Breast epithelium (tissue), 4 donors: ENCODE measurements around the gene CLDN1. TPM values are rescaled to one million over a fixed set of nuclear protein-coding genes. Genes with fewer than 3 reads are reported as not detected.

Source experiments
- DNase-seq, 2 donors: peaks; one replicate each; pipeline ENCODE4 v3.0.0-alpha.2; 2019; ENCODE audit warnings: low spot score in 2 of 2
- H3K27ac ChIP-seq, 2 donors: fragments of 200-600 bp; sonication (generic) in 1 of 2; one replicate each; pipeline ENCODE4 v1.5.1; 2016 to 2019; ENCODE audit warnings: mild to moderate bottlenecking in 1 of 2
- H3K27me3 ChIP-seq, 2 donors: fragments of 200-600 bp; sonication (generic) in 1 of 2; one replicate each; pipeline versions ENCODE4 v1.5.1 to v1.6.0; 2017 to 2019; ENCODE audit warnings: control low read depth in 1 of 2, mild to moderate bottlenecking in 1 of 2
- H3K36me3 ChIP-seq: fragments of 200-600 bp; one replicate; pipeline ENCODE4 v1.5.1; 2019
- H3K4me1 ChIP-seq, 2 donors: fragments of 200-600 bp; sonication (generic); one replicate each; pipeline ENCODE4 v1.5.1; 2016 to 2019; ENCODE audit warnings: control low read depth in 1 of 2
- H3K4me3 ChIP-seq, 3 donors: fragments of 200-600 bp; sonication (generic); 1 replicate in 2 of 3; 2 replicates in 1 of 3; pipeline ENCODE4 v1.5.1; 2016 to 2019; ENCODE audit warnings: mild to moderate bottlenecking in 3 of 3, moderate library complexity in 2 of 3
- H3K9me3 ChIP-seq, 2 donors: fragments of 200-600 bp; sonication (generic) in 1 of 2; one replicate each; pipeline ENCODE4 v1.5.1; 2016 to 2019; ENCODE audit warnings: control low read depth in 1 of 2
- CTCF ChIP-seq, 3 donors: fragments of 450-650 bp; IDR thresholded peaks; one replicate each; pipeline ENCODE4 v1.5.1; 2016 to 2017; ENCODE audit warnings: antibody characterized with exemption in 3 of 3, mild to moderate bottlenecking in 3 of 3, moderate library complexity in 3 of 3
- POLR2A ChIP-seq: fragments of 450-650 bp; IDR thresholded peaks from one replicate; pipeline ENCODE4 v1.6.1; 2016; ENCODE audit warnings: antibody characterized with exemption, mild to moderate bottlenecking, moderate library complexity
- POLR2AphosphoS5 ChIP-seq, 3 donors: sonication (generic); formaldehyde crosslinking; IDR thresholded peaks; one replicate each; pipeline ENCODE4 v1.6.1; 2017; ENCODE audit warnings: antibody characterized with exemption in 3 of 3
- intact Hi-C: fragments of 100-400 bp; cut with DNase I; formaldehyde crosslinking; loops from one replicate; pipeline ENCODE4 v1.15.1; 2023; ENCODE audit warnings: low total_unique reads
- total RNA-seq, 3 donors: library from RNA; depleted of rRNA; stranded (reverse); fragments of >200 nt; gene quantifications; one replicate each; pipeline ENCODE4 v1.1.0, GENCODE V29; 2016

The CLDN1 gene
- total RNA-seq, 3 donors from 2014 or later = 0.80 to 51.8 (median 2.9) TPM

DNA sequence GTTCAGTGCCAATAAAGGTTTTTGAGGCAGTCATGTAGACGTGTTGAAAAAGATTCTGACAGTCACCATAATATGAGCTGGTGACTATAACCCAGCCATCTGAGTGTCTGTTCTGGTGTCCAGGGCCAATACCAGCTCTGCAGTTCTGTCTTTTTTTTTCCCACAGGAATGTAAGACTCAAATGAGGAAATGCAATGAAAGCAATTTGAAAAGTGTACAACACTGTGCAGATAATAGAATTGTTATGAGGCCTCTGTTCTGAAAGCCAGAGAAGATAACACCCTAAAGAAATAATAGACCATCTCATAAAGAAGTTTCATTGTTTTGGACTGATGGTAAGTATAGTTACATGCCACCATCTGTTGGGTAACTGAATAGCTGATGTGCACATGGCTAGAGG is 57.1 kb downstream of the CLDN1 start:
- Histone ChIP-seq H3K4me1 (no peaks in the 10 kb centered on the region), H3K4me3 (no peak overlapping the region), H3K27ac (peak overlapping the region in 1 of 2 donors; percentile 66), H3K36me3 (no peaks in the 10 kb centered on the region), H3K9me3 (no peaks in the 10 kb centered on the region), H3K27me3 (no peaks in the 10 kb centered on the region)
- TF ChIP-seq POLR2A (no peak), POLR2AphosphoS5 (IDR thresholded peaks at IDR 0.05) (no peak), CTCF (IDR thresholded peaks at IDR 0.05) (no peak)
- DNase-seq = no peak
- intact Hi-C loops = no loop called here

DNA sequence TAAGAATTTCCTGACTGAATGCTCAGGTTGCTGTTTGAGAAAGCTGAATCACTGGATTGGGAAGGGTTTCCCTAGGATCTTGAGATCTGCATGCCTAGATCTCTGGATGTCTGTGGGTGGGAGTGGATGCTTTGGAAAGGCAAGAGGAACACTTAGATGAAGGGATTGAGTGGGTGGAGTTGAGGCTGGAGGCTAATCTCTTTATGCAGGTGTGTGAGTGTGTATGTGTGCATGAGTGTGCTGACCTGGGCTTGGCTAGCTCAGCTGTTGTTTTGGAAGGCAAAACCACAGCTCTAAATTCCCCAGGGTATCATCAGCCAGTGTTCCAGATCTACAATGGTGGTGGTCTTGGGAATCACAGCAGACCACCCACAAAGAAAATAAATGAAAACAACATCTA is 60.5 kb downstream of the CLDN1 start:
- H3K36me3 ChIP-seq = no peaks in the 10 kb centered on the region
- H3K27ac ChIP-seq = peak overlapping the region in 1 of 2 donors; percentile 40
- intact Hi-C loops = no loop called here
- no peak for DNase-seq
- H3K27me3 ChIP-seq = no peaks in the 10 kb centered on the region
- no peak overlapping the region for H3K4me3 ChIP-seq
- H3K9me3 ChIP-seq = no peaks in the 10 kb centered on the region
- TF ChIP-seq CTCF (IDR thresholded peaks at IDR 0.05) = no peak
- no peak for TF ChIP-seq POLR2A
- no peak for TF ChIP-seq POLR2AphosphoS5 (IDR thresholded peaks at IDR 0.05)
- no peaks in the 10 kb centered on the region for H3K4me1 ChIP-seq

GRCh38 chr3:190261015-190261414 is 61.2 kb downstream of the CLDN1 start:
- H3K36me3 ChIP-seq = no peaks in the 10 kb centered on the region
- no peak overlapping the region for H3K4me3 ChIP-seq
- intact Hi-C loops = no loop called here
- peak overlapping the region; percentile 16 to 56 for H3K27ac ChIP-seq
- H3K27me3 ChIP-seq = no peaks in the 10 kb centered on the region
- H3K9me3 ChIP-seq = no peaks in the 10 kb centered on the region
- no peak for DNase-seq
- TF ChIP-seq CTCF (IDR thresholded peaks at IDR 0.05) = no peak
- TF ChIP-seq POLR2A = no peak
- no peak for TF ChIP-seq POLR2AphosphoS5 (IDR thresholded peaks at IDR 0.05)
- H3K4me1 ChIP-seq = no peaks in the 10 kb centered on the region

GRCh38 chr3:190260301-190260700 is 61.9 kb downstream of the CLDN1 start:
- intact Hi-C loops = no loop called here
- TF ChIP-seq POLR2A = no peak
- no peak for TF ChIP-seq CTCF (IDR thresholded peaks at IDR 0.05)
- no peak for TF ChIP-seq POLR2AphosphoS5 (IDR thresholded peaks at IDR 0.05)
- Histone ChIP-seq H3K9me3 (no peaks in the 10 kb centered on the region), H3K36me3 (no peaks in the 10 kb centered on the region), H3K27ac (peak overlapping the region in 1 of 2 donors; percentile 56), H3K4me1 (no peaks in the 10 kb centered on the region), H3K4me3 (no peak overlapping the region), H3K27me3 (no peaks in the 10 kb centered on the region)
- no peak for DNase-seq

DNA sequence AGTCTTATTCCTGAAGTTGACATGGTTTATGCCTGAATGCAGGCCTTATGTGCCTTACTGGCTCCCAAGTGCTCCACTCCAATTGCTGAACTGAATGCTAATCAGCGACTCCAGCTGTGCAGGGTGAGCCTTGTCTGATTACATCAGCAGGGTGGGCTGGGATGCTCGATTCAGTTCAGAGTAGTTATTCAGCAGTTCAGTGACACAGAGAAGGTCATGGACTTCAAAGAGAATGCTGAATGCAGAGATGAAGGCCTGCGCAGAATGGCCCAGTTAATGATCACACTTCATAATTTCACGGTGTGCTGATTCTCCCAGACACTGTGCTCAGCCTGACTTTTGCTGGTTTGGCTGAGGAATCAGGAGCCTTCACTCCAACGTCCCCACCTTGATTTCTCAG is 63.6 kb downstream of the CLDN1 start:
- Histone ChIP-seq H3K9me3 (no peaks in the 10 kb centered on the region), H3K4me3 (no peak overlapping the region), H3K27me3 (no peaks in the 10 kb centered on the region), H3K27ac (no peak overlapping the region), H3K4me1 (no peaks in the 10 kb centered on the region), H3K36me3 (no peaks in the 10 kb centered on the region)
- no peak for TF ChIP-seq CTCF (IDR thresholded peaks at IDR 0.05)
- TF ChIP-seq POLR2AphosphoS5 (IDR thresholded peaks at IDR 0.05) = no peak
- no peak for TF ChIP-seq POLR2A
- DNase-seq = no peak
- intact Hi-C loops = no loop called here

Other genes with a start within 250 kb of the CLDN1 start
- gene P3H2, start 201.5 kb downstream of the CLDN1 start, total RNA-seq = 10 to 100 TPM in 2 of 3 donors, 1 to 10 TPM in 1; 1.6 to 12.3 (median 10.2) TPM
- under 1 TPM in 1 of 3 donors, not detected in 2; 0.29 TPM for gene CLDN16, start 65.7 kb upstream of the CLDN1 start, total RNA-seq
- not detected for gene TMEM207, start 127.5 kb upstream of the CLDN1 start, total RNA-seq
- gene IL1RAP, start 191.6 kb upstream of the CLDN1 start, total RNA-seq = 10 to 100 TPM; 11.8 to 15.4 (median 13.1) TPM